Osteoblast (primary cell): ENCODE results near the gene PLA2G6. TPM values are rescaled to one million over a fixed set of nuclear protein-coding genes. Genes with fewer than 3 reads are reported as not detected.
"Not testable (repeated sequence)": the region's sequence is repeated elsewhere in the genome, so short reads cannot be mapped to it uniquely, and the experiment has no call there.

ENCODE experiments used
- DNase-seq: peaks from one replicate; pipeline ENCODE4 v3.0.0; 2011; ENCODE audit warnings: low spot score, mixed read lengths; ENCODE audit not compliant: insufficient read length; ENCODE audit errors: missing footprints
- H2AFZ ChIP-seq: 2 replicates; pipeline ENCODE4 v1.6.0; 2011; ENCODE audit warnings: mild to moderate bottlenecking, low read length
- H3K27ac ChIP-seq: 2 replicates; pipeline ENCODE4 v1.5.1; 2011; ENCODE audit warnings: mild to moderate bottlenecking, low read depth, low read length, moderate library complexity
- H3K27me3 ChIP-seq: 2 replicates; pipeline ENCODE4 v1.6.0; 2012; ENCODE audit warnings: mild to moderate bottlenecking, control low read depth, inconsistent platforms, low read length, moderate library complexity; ENCODE audit not compliant: insufficient read depth
- H3K36me3 ChIP-seq: 2 replicates; pipeline ENCODE4 v1.5.1; 2011; ENCODE audit warnings: mild to moderate bottlenecking, low read length, control low read depth, moderate library complexity; ENCODE audit not compliant: insufficient read depth
- H3K4me1 ChIP-seq: 2 replicates; pipeline ENCODE4 v1.5.1; 2011; ENCODE audit warnings: mild to moderate bottlenecking, low read length, control low read depth, moderate library complexity; ENCODE audit not compliant: insufficient read depth
- H3K4me2 ChIP-seq: 2 replicates; pipeline ENCODE4 v1.6.0; 2011; ENCODE audit warnings: mild to moderate bottlenecking, low read length; ENCODE audit not compliant: insufficient read depth
- H3K4me3 ChIP-seq: fragments of 200-600 bp; sonication (generic); 3 replicates; pipeline ENCODE4 v1.5.1; 2012; ENCODE audit warnings: mild to moderate bottlenecking, low read length, inconsistent platforms; ENCODE audit not compliant: insufficient read depth
- H3K79me2 ChIP-seq: 2 replicates; pipeline ENCODE4 v1.6.0; 2012; ENCODE audit warnings: mild to moderate bottlenecking, low read length, control low read depth, inconsistent platforms; ENCODE audit not compliant: insufficient read depth
- H3K9me3 ChIP-seq: 2 replicates; pipeline ENCODE4 v1.5.1; 2011; ENCODE audit warnings: low read depth, low read length, control low read depth
- H4K20me1 ChIP-seq: 2 replicates; pipeline ENCODE4 v1.6.0; 2012; ENCODE audit warnings: mild to moderate bottlenecking, low read length, control low read depth; ENCODE audit not compliant: insufficient read depth
- total RNA-seq: library from RNA; depleted of rRNA; stranded (reverse); fragments of >200 nt; gene quantifications from 2 replicates; pipeline ENCODE4 v1.2.3, GENCODE V29; 2012
- TF ChIP-seq, protein P1 (sequence below): IDR thresholded peaks from 2 replicates; pipeline ENCODE4 v1.5.1; 2011; ENCODE audit warnings: mild to moderate bottlenecking, low read depth, low read length, moderate library complexity; ENCODE audit errors: extremely low read depth

Gene PLA2G6
- total RNA-seq, 1 donor: 12.3 TPM

DNA sequence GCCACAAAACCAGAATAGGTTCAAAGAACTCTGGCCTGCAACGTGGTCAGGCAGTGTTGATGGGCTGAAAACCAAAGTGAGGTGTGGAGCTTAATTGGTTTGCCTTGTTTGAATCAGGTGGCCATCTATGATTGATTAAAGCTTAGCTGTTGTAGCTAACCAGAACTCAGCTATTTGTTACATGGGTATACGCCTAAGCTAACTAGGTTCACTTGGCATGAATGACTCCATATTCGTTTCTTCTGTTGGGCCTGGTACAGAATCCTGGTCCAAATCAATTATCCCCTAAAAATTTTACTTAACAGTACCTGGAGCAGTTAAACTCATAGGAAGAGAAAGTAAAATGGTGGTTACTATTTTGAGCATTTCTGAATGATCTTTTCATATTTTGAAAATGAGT lies 63.4 kb downstream of the PLA2G6 start:
- Histone ChIP-seq H3K36me3 (no peaks in the 10 kb centered on the region), H3K27ac (no peak overlapping the region), H2AFZ (no peak overlapping the region), H3K9me3 (no peaks in the 10 kb centered on the region), H3K4me3 (no peak overlapping the region), H4K20me1 (no peaks in the 10 kb centered on the region), H3K4me2 (no peak overlapping the region), H3K27me3 (no peaks in the 10 kb centered on the region), H3K79me2 (no peaks in the 10 kb centered on the region), H3K4me1 (no peaks in the 10 kb centered on the region)
- peak; percentile 73 for DNase-seq
- TF ChIP-seq, protein P1, sequence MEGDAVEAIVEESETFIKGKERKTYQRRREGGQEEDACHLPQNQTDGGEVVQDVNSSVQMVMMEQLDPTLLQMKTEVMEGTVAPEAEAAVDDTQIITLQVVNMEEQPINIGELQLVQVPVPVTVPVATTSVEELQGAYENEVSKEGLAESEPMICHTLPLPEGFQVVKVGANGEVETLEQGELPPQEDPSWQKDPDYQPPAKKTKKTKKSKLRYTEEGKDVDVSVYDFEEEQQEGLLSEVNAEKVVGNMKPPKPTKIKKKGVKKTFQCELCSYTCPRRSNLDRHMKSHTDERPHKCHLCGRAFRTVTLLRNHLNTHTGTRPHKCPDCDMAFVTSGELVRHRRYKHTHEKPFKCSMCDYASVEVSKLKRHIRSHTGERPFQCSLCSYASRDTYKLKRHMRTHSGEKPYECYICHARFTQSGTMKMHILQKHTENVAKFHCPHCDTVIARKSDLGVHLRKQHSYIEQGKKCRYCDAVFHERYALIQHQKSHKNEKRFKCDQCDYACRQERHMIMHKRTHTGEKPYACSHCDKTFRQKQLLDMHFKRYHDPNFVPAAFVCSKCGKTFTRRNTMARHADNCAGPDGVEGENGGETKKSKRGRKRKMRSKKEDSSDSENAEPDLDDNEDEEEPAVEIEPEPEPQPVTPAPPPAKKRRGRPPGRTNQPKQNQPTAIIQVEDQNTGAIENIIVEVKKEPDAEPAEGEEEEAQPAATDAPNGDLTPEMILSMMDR: no peak

DNA sequence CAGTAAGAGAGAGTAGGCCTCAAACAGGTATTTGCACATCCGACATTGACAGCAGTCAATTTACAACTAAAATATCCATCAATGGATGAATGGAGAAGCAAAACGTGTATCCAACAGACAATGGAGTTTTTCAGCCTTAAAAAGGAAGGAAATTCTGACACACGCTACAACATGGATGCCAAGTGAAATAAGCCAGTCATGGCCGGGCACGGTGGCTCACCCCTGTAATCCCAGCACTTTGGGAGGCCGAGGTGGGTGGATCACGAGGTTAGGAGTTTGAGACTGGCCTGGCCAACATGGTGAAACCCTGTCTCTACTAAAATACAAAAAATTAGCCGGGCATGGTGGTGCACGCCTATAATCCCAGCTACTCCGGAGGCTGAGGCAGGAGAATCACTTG lies 64.1 kb downstream of the PLA2G6 start:
- H3K4me3 ChIP-seq, H3K4me1 ChIP-seq, H3K27ac ChIP-seq, H3K79me2 ChIP-seq, H2AFZ ChIP-seq, H3K36me3 ChIP-seq, DNase-seq, H3K27me3 ChIP-seq, H3K9me3 ChIP-seq, H4K20me1 ChIP-seq, H3K4me2 ChIP-seq: not testable (repeated sequence)

DNA sequence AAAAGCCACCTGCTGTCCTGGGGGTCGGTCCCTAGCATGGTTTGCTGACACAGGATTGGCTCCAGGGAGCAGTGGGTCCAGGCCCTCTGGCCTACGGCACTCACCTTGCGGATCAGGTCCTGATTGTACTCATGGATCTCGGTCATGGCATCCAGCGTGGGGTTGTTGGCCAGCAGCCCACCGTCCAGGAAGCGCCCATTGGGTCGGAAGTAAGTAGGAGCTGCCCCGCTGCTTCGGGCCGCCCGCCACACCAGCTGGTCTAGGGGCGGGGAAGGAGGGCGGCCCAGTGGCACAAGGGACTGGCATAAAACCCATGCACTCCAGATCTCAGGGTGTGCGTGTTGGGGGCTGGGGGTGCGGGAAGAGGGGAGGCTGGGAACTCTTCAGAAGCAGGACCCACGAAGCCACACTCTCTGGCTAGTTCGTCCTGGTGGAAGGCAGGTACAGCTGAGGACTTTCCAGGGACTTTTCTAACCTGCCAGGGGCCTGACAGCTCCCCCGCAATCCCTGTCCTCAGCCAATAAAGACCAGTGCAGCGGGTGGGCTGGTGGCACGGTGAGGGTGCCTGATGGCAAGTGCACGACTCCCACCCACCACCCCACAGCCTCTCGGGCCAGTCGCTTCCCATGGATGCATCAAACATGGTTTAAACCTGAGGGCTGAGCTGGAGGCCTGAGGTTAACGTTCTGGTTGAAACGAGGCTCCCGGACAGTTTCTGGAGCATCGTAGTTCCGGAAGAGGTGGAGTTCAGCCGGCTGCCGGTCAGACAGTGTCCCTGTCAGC lies 66.0 kb downstream of the PLA2G6 start:
- H3K4me3 ChIP-seq: no peak overlapping the region
- no peaks in the 10 kb centered on the region for H3K79me2 ChIP-seq
- H3K27me3 ChIP-seq: no peaks in the 10 kb centered on the region
- no peaks in the 10 kb centered on the region for H3K9me3 ChIP-seq
- no peak overlapping the region for H2AFZ ChIP-seq
- H3K4me2 ChIP-seq: no peak overlapping the region
- TF ChIP-seq, protein P1: no peak
- peak; percentile 66 for DNase-seq
- H4K20me1 ChIP-seq: no peaks in the 10 kb centered on the region
- H3K27ac ChIP-seq: no peak overlapping the region
- no peaks in the 10 kb centered on the region for H3K4me1 ChIP-seq
- no peaks in the 10 kb centered on the region for H3K36me3 ChIP-seq

DNA sequence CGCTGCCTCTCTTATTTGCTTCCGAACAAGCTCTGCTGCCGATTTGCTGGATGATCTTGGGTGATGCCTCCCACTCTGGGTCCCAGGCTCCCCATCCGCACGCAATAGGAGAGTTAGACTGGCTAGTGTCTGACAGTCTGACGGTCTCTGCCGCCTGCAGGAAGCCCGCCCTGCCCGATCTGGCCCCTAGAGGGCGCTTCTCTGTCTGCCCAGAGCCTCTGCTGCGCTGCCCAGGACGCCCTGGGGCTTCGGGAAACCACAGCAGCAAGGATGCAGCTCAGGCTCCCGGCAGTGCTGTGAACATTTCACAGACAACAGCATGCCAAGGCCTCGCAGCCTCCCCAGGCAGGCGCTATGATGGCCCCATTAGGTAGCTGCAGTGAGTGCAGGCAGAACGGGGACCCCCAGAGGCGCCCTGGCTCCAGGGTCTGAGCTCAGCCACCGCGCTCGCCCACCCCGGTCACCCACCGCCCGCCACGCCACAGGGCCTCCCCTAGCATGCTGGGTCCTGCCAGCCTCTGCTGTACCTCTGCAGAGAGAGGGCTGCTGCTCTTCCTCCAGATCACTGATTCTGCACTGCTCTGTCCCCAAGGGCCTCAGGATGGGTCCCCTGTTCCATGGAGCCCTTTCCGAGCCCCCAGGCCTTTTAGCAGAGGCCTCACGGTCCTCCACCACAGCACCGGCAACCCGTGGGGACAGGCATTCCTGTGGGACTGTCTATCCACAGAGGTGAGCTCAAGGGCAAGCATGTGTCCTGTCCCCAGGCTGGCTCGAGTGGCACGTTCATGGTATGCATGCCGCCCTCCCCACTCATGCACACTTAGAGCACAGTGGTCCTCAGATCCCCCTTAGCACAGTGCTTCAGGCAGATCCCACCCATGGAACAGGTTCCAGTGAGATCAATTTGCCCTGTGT lies 66.9 kb downstream of the PLA2G6 start:
- peak; percentile 100 for DNase-seq
- no peak overlapping the region for H3K27ac ChIP-seq
- no peaks in the 10 kb centered on the region for H3K4me1 ChIP-seq
- H3K4me3 ChIP-seq: no peak overlapping the region
- TF ChIP-seq, protein P1: peak; percentile 93
- no peaks in the 10 kb centered on the region for H3K9me3 ChIP-seq
- peak overlapping the region; percentile 20 for H2AFZ ChIP-seq
- no peak overlapping the region for H3K4me2 ChIP-seq
- H3K36me3 ChIP-seq: no peaks in the 10 kb centered on the region
- no peaks in the 10 kb centered on the region for H3K27me3 ChIP-seq
- H4K20me1 ChIP-seq: no peaks in the 10 kb centered on the region
- no peaks in the 10 kb centered on the region for H3K79me2 ChIP-seq
